Immature natural killer cell (primary cell): ENCODE results near the gene SNX10. TPM values are rescaled to one million over a fixed set of nuclear protein-coding genes. Genes with fewer than 3 reads are reported as not detected.
"Not testable (repeated sequence)": the region's sequence is repeated elsewhere in the genome, so short reads cannot be mapped to it uniquely, and the experiment has no call there.

Experiments used
- DNase-seq, 3 donors: peaks; one replicate each; pipeline ENCODE4 v3.0.0; 2022; ENCODE audit warnings: mixed read lengths in 1 of 3
- H3K27ac Mint-ChIP-seq, 6 donors: one replicate each; pipeline ENCODE4 v1.8.0; 2020; ENCODE audit warnings: mixed read lengths in 6 of 6, mild to moderate bottlenecking in 5 of 6, inconsistent platforms in 4 of 6, moderate library complexity in 3 of 6
- H3K27me3 Mint-ChIP-seq, 3 donors: one replicate each; pipeline ENCODE4 v1.8.0; 2020 to 2021; ENCODE audit warnings: low read depth in 3 of 3, mild to moderate bottlenecking in 3 of 3, mixed read lengths in 3 of 3, moderate library complexity in 3 of 3, inconsistent platforms in 1 of 3
- H3K36me3 Mint-ChIP-seq, 3 donors: one replicate each; pipeline ENCODE4 v1.8.0; 2020; ENCODE audit warnings: mixed read lengths in 3 of 3, inconsistent platforms in 2 of 3, mild to moderate bottlenecking in 2 of 3
- H3K4me1 Mint-ChIP-seq, 2 donors: one replicate each; pipeline ENCODE4 v1.8.0; 2020; ENCODE audit warnings: inconsistent platforms in 2 of 2, mild to moderate bottlenecking in 2 of 2, mixed read lengths in 2 of 2, moderate library complexity in 1 of 2
- H3K4me3 Mint-ChIP-seq, 5 donors: one replicate each; pipeline ENCODE4 v1.8.0; 2020; ENCODE audit warnings: mild to moderate bottlenecking in 5 of 5, mixed read lengths in 5 of 5, inconsistent platforms in 3 of 5, moderate library complexity in 3 of 5
- H3K9me3 Mint-ChIP-seq, 6 donors: one replicate each; pipeline ENCODE4 v1.8.0; 2020; ENCODE audit warnings: mild to moderate bottlenecking in 6 of 6, mixed read lengths in 6 of 6, inconsistent platforms in 4 of 6, moderate library complexity in 3 of 6
- polyA plus RNA-seq, 3 donors: library from polyadenylated mRNA; unstranded; fragments of 300-500 nt; fragmentation: Illumina TruSeq; gene quantifications; one replicate each; pipeline ENCODE4 v1.2.3, GENCODE V29; 2021

The SNX10 gene
- polyA plus RNA-seq, 3 donors from 2014 or later: 50.1 to 54.3 (median 51.8) TPM

DNA sequence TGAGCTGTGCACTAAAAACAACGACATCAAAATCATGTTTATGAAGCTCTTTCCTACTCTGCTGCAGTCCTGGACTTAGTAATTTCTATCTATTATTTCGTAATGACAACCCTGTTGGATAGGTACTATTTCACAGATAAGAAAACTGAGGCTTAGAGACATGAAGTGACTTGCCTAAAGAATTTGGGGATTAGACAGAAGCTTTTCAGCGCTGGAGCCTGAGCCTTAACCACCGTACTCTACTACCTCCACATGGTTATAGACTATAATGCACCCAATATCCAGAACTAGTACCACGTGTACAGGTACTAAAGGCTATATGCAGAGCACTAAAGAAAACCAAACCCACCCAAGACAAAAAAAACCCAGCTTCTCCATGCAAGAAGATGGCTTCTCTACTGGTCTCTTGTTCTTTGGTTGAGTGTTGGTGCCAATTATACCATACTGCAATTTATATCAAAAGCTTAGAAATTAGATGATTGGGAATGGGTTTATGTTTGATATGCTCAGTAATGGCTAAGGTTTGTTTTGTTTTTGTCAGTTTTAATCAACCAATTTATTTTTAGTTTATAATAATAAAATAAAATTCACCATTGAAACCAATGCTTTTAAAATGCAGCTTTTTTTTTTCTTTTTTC, 6.5 kb upstream of the SNX10 start:
- Mint-ChIP-seq H3K36me3 (no peaks in the 10 kb centered on the region), H3K27ac (no peak overlapping the region), H3K9me3 (no peaks in the 10 kb centered on the region), H3K4me3 (no peak overlapping the region), H3K4me1 (peaks cover 0 to 4% of the 10 kb centered on the region in 2 donors), H3K27me3 (peaks cover 0 to 2% (median 0%) of the 10 kb centered on the region in 3 donors)
- no peak for DNase-seq

DNA sequence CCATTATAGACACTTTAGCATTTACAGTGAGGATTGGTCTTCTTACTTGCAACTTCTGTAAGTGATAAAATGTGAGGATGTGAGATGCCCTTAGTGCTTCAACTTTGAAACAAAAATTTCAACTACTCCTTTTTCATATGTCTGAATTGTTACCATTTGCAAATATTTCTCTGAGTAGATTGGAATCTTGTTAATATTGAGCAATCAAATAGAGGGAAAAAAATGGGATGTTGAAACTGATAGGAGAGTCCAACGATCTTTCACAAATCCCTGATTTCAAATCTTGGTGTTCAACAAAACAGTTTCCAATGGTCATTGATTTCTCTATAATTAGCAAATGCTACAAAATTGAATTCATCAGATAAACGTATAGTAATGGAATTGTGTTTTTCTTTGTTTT, 5.5 kb upstream of the SNX10 start:
- peaks cover 0 to 2% of the 10 kb centered on the region in 2 donors for H3K4me1 Mint-ChIP-seq
- no peak for DNase-seq
- no peaks in the 10 kb centered on the region for H3K9me3 Mint-ChIP-seq
- peaks cover 0 to 2% (median 0%) of the 10 kb centered on the region in 3 donors for H3K27me3 Mint-ChIP-seq
- no peaks in the 10 kb centered on the region for H3K36me3 Mint-ChIP-seq
- H3K27ac Mint-ChIP-seq: no peak overlapping the region
- no peak overlapping the region for H3K4me3 Mint-ChIP-seq

DNA sequence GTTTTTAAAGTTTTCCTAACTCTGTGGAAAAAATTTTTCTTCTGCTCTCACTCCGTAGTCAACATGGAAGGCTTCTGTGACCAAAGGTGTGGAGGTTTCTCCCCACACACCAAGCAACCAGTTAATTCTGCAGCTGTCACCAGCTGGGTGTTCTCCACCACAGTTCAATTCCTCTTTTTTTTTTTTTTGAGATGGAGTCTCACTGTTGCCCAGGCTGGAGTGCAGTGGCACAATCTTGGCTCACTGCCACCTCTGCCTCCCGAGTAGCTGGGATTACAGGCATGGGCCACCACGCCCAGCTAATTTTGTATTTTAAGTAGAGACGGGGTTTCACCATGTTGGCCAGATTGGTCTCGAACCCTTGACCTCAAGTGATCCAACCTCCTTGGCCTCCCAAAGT, 3.5 kb upstream of the SNX10 start:
- H3K36me3 Mint-ChIP-seq, H3K27ac Mint-ChIP-seq, DNase-seq, H3K27me3 Mint-ChIP-seq, H3K9me3 Mint-ChIP-seq, H3K4me3 Mint-ChIP-seq: not testable (repeated sequence)
- peaks cover 18 to 19% of the 10 kb centered on the region in 2 donors for H3K4me1 Mint-ChIP-seq

DNA sequence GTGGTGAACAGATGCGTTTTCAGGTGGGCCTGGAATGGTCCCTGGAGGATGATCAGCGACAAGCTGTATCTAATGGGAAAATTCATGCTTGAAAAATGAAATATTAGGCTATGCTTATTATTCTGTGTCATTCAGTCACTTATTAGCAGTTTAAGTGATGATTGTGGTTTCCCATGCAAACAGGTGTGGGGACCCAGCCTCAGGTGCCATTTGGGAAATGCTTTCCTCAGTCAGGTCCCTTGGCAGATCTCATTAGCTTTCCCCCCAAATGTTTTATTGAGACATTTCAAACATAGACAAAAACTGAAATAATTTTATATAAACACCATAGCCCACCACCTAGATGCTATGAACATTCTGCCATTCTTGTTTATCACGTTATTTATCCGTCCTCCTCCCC, 411 bp upstream of the SNX10 start:
- H3K27me3 Mint-ChIP-seq: peaks cover 2 to 10% (median 8%) of the 10 kb centered on the region in 3 donors
- no peaks in the 10 kb centered on the region for H3K9me3 Mint-ChIP-seq
- DNase-seq: no peak
- peaks cover 48 to 49% of the 10 kb centered on the region in 2 donors for H3K4me1 Mint-ChIP-seq
- no peaks in the 10 kb centered on the region for H3K36me3 Mint-ChIP-seq
- H3K27ac Mint-ChIP-seq: peak overlapping the region; percentile 17 to 93 (median 90)
- peak overlapping the region; percentile 89 to 96 (median 94) for H3K4me3 Mint-ChIP-seq

DNA sequence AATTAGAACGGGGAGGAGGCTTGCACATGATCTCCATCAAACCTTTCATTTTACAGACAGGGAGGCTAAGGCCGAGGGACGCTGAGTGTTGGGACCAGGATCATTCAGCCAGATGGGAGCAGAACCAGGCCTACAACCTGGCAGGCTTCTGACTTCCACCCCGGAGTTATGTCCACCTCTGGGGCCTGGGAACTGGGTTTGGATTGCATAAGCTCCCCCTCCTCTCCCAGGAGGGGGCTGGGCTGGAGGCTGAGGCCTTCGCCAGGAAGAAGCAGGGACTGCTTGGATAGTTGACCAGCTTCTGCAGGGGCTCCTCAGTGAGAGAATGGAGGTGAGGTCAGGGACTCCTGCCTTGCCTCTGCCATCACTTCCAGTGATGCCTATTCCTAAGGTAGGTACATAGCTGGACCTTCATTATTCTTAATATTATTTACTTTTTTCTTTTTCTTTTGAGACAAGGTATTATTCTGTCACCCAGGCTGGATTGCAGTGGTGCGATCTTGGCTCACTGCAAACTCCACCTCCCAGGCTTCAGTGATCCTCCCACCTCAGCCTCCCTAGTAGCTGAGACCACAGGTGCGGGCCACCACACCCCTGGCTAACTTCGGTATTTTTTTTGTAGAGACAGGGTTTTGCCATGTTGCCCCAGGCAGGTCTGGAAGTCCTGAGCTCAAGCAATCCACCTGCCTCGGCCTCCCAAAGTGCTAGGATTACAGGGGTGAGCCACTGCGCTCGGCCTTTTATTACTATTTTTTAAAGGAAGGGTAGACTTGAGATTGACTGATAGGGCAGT, 1.3 kb downstream of the SNX10 start:
- no peaks in the 10 kb centered on the region for H3K36me3 Mint-ChIP-seq
- H3K27ac Mint-ChIP-seq: peak overlapping the region; percentile 92 to 98 (median 95)
- DNase-seq: no peak
- H3K27me3 Mint-ChIP-seq: peaks cover 2 to 10% (median 8%) of the 10 kb centered on the region in 3 donors
- peak overlapping the region; percentile 79 to 94 (median 93) for H3K4me3 Mint-ChIP-seq
- peaks cover 48 to 56% of the 10 kb centered on the region in 2 donors for H3K4me1 Mint-ChIP-seq
- H3K9me3 Mint-ChIP-seq: no peaks in the 10 kb centered on the region

DNA sequence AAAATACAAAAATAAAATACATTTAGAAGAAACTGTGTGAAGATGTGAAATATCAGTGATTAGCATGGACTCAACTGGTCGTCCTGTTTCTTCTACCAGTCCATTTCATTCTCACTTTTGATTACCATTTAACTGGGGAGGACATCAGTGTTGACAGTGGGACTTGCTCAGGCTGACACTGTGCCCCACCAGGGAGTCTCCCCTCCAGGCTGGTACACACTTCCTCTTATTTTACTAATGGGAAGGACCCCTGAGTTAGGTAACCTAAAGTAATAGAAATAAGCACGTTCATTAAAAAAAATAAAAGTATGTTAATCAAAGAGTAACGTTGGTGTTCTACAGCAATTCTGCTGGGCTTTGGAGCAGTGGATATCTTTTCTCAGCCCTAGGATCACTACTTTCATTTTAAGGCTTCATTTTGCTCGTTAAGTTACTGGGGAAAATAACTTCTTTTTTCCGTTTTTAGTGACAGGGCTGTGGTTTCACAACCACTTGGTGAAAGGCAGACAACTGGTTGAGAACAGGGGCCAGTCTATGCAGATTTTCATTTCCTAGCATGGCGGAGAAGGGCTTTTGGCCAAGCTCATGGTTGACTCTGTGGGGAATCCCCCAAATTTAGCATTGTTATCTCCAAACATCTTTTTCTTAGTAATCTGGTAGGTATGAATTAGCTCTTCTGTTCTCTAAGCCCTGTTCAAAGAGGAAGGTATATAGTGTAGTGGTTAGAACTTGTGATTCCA, 2.1 kb downstream of the SNX10 start:
- Mint-ChIP-seq H3K4me3 (peak overlapping the region; percentile 79 to 94 (median 93)), H3K4me1 (peaks cover 53 to 64% of the 10 kb centered on the region in 2 donors), H3K27me3 (peaks cover 2 to 10% (median 8%) of the 10 kb centered on the region in 3 donors), H3K36me3 (peaks cover 0 to 3% (median under 1%) of the 10 kb centered on the region in 3 donors), H3K27ac (peak overlapping the region; percentile 89 to 98 (median 95)), H3K9me3 (no peaks in the 10 kb centered on the region)
- peak; percentile 81 to 82 (median 82) for DNase-seq

DNA sequence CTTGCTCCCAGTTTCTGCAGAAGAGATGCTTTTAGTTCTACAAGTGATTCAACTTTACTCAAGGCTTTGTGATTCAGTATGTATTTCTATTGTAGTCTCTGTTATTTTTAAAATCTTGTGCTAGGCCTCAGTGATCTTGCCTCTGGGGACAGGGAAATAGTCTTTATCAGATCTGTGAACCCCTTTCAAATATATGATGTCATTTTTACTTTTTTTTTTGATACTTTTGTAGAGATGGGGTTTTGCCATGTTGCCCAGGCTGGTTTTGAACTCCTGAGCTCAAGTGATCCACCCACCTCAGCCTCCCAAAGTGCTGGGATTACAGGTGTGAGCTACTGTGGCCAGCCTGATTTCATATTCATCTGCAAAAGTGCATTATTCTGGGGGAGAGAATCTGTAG, 3.4 kb downstream of the SNX10 start:
- Mint-ChIP-seq H3K4me3 (peak overlapping the region; percentile 79 to 94 (median 93)), H3K27ac (peak overlapping the region; percentile 89 to 98 (median 95)), H3K9me3 (no peaks in the 10 kb centered on the region), H3K4me1 (peaks cover 56 to 68% of the 10 kb centered on the region in 2 donors), H3K27me3 (peaks cover 2 to 10% (median 8%) of the 10 kb centered on the region in 3 donors), H3K36me3 (peaks cover 0 to 7% (median 4%) of the 10 kb centered on the region in 3 donors)
- DNase-seq: no peak

DNA sequence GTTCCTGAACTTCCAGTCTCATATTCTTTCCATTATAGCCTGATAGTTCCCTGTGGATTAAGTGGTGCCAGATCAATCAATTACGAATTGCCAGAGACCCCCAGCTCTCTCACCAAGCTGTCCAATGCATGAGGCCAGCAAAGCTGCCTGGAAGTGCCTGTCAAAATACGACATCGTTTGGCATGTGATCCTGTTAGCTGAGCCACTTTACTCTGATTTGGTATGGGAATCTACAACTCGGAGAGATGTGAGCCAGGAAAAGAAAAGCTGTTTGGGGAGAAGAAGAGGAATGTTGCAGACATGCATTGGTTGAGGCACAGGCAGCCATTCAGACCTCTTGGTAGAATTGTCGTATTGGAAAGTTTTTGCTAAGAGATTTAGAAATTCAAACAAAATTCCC, 3.9 kb downstream of the SNX10 start:
- H3K36me3 Mint-ChIP-seq: peaks cover 0 to 7% (median 4%) of the 10 kb centered on the region in 3 donors
- H3K9me3 Mint-ChIP-seq: no peaks in the 10 kb centered on the region
- peak overlapping the region; percentile 19 to 98 (median 94) for H3K27ac Mint-ChIP-seq
- no peak for DNase-seq
- H3K27me3 Mint-ChIP-seq: peaks cover 2 to 10% (median 8%) of the 10 kb centered on the region in 3 donors
- peaks cover 54 to 68% of the 10 kb centered on the region in 2 donors for H3K4me1 Mint-ChIP-seq
- H3K4me3 Mint-ChIP-seq: peak overlapping the region in 1 of 5 donors; percentile 18

DNA sequence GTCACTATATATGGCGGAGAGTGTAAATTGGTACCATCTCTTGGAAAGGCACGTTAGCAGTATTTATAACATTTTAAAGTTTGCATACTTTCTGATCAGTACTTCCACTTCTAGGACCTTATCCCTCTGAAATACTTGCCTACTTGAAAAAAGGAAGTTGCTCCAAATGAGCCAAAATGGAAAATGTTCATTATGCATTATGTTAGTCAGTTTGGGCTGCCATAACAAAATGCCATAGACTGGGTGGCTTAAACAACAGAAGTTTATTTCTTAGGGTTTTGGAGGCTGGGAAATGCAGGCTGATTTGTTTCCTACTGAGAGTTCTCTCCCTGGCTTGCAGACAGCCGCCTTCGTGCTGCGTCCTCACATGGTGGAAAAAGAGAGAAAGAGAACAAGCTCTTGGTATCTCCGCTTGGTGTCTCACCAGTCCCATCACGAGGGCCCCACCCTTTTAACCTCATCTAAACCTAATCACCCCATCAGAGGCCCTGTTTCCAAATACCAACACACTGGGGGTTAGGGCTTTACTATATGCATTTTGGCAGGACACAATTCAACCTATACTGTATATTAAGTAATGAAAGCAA, 6.9 kb downstream of the SNX10 start:
- Mint-ChIP-seq H3K36me3 (peaks cover 7 to 14% (median 11%) of the 10 kb centered on the region in 3 donors), H3K4me3 (peak overlapping the region in 1 of 5 donors; percentile 42)

DNA sequence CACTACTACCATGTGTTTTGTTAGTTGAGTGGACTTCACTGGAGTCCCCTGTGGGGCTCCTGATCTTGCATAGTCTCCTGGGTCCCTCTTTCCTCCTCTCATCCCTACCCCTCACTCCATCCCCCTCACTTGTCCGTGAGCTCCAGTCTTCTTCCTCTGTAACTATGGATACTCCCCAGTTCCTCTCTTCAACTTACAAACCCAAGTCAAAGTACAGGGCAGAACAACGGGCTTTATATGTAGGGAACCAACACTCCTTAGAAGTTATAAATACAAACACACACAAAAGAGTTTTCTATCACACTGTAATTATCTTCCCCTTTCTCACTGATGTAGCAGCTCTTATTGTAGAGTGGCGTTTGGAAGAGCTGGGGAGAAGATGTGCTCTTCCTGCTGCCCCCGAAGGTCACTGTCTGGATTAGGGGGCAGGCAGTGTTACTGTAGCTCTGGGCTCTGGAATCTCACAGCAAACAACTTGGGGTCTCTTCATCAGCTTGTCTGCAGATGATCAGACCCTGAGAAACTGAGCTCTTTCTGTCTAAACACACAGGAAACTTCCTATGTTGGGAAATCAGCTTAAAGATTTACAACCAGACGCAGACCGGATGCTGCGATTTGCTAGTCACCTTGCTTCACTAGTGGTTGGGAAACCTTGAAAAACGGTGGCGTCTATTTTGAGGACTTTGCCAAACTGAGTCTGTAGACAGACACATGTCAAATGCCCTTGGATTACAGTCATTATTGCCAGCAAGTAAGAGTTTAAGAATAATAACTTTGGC, 13.6 kb downstream of the SNX10 start:
- Mint-ChIP-seq H3K36me3 (peaks cover 12 to 35% (median 14%) of the 10 kb centered on the region in 3 donors), H3K9me3 (no peaks in the 10 kb centered on the region), H3K27ac (peak overlapping the region; percentile 1 to 84 (median 74)), H3K4me1 (peaks cover 32 to 54% of the 10 kb centered on the region in 2 donors), H3K4me3 (peak overlapping the region in 4 of 5 donors; percentile 13 to 54 (median 44)), H3K27me3 (peaks cover 0 to 2% (median 2%) of the 10 kb centered on the region in 3 donors)
- peak in 1 of 3 donors; percentile 32 for DNase-seq

More for the DNA sequence above, 6.9 kb downstream of the SNX10 start:
- no peak for DNase-seq
- Mint-ChIP-seq H3K27me3 (peaks cover 0 to 3% (median 2%) of the 10 kb centered on the region in 3 donors), H3K9me3 (no peaks in the 10 kb centered on the region), H3K4me1 (peaks cover 37 to 57% of the 10 kb centered on the region in 2 donors), H3K27ac (peak overlapping the region in 3 of 6 donors; percentile 11 to 47 (median 37))

DNA sequence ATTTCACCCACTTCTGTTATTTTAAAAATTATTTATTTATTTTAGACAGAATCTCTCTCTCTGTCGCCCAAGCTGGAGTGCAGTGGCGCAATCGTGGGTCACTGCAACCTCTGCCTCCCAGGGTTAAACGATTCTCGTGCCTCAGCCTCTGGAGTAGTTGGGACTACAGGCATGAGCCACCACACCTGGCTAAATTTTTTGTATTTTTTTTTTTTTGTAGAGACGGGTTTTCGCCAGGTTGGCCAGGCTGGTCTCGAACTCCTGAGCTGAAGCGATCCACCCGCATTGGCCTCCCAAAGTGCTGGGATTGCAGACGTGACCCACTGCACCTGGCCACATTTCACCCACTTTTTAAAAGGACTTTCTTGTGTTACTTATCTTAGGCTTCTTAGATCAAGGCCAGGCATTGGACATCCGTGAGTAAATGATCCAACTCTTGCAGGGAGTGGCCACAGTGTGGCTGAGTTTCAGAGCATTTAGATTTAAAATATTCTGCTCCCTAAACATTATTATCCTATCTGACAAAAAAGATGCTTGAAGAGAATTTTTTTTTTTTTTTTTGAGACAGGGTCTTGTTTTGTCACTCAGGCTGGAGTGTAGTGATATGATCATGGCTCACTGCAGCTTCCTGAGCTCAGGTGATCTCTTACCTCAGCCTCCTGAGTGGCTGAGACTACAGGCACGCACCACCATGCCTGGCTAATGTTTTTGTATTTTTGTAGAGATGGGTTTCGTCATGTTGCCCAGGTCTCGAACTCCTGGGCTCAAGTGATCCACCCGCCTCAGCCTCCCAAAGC, 14.4 kb downstream of the SNX10 start:
- Mint-ChIP-seq H3K4me1 (peaks cover 31 to 51% of the 10 kb centered on the region in 2 donors), H3K4me3 (peak overlapping the region in 2 of 5 donors; percentile 21 to 33), H3K9me3 (no peaks in the 10 kb centered on the region), H3K36me3 (peaks cover 12 to 32% (median 12%) of the 10 kb centered on the region in 3 donors), H3K27ac (peak overlapping the region in 2 of 6 donors; percentile 10 to 68), H3K27me3 (peaks cover 0 to 3% (median 2%) of the 10 kb centered on the region in 3 donors)
- DNase-seq: no peak

DNA sequence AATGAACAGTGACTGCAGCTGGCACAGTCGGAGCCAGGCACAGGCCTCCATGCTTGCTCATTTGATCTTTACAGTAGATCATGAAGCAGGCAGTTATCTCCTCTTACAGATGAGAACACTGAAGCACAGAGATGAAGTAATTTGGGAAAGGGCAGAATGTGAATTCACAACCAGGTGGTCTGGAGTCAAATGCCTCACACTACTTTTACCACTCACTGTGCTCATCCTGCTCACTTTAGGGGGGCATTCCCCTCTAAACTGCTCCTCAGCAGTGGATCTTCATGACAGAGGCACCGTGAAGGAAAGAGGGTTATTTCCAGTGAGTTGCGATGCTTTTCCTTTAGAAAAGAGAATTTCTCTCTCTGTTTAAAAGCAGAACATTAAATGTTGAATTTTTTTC, 15.1 kb downstream of the SNX10 start:
- H3K27ac Mint-ChIP-seq: peak overlapping the region in 2 of 6 donors; percentile 38 to 67
- H3K4me3 Mint-ChIP-seq: no peak overlapping the region
- H3K27me3 Mint-ChIP-seq: peaks cover 0 to 3% (median 2%) of the 10 kb centered on the region in 3 donors
- H3K9me3 Mint-ChIP-seq: no peaks in the 10 kb centered on the region
- H3K4me1 Mint-ChIP-seq: peaks cover 30 to 55% of the 10 kb centered on the region in 2 donors
- DNase-seq: no peak
- H3K36me3 Mint-ChIP-seq: peaks cover 11 to 31% (median 12%) of the 10 kb centered on the region in 3 donors
